GM03348 (cell line): ENCODE results near the gene SLC8A1.

Experiments used
- DNase-seq: peaks from one replicate; pipeline ENCODE4 v3.0.0; 2012; ENCODE audit warnings: low spot score

SLC8A1 gene

DNA sequence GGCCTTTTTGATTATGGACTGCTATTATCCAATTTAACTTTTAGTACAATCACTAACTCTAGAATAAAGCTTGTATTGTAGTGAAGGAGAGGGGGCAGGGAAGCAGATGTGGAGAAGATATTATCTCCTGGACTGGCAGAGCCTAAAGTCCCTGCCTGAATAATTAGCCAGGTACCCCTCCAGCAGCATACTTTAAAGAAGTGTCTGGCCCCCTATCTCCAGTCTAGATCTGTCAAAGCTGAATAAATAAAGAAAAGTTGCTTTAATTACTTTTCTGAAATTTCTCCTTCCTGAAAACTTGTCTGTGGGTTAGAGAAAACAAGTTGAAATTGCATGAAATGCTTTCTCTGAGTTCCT lies 258.2 kb downstream of the SLC8A1 start:
- DNase-seq, result no peak

- DNase-seq, result no peak
Measured at GRCh38 chr2:40192864-40193669, 258.8 kb downstream of the SLC8A1 start.

- DNase-seq, result no peak
Measured at GRCh38 chr2:40190457-40190856, 261.4 kb downstream of the SLC8A1 start.

GRCh38 chr2:40189881-40190280 lies 262.0 kb downstream of the SLC8A1 start:
- no peak for DNase-seq

- no peak for DNase-seq
Measured at GRCh38 chr2:40187054-40187453, 264.8 kb downstream of the SLC8A1 start.

DNA sequence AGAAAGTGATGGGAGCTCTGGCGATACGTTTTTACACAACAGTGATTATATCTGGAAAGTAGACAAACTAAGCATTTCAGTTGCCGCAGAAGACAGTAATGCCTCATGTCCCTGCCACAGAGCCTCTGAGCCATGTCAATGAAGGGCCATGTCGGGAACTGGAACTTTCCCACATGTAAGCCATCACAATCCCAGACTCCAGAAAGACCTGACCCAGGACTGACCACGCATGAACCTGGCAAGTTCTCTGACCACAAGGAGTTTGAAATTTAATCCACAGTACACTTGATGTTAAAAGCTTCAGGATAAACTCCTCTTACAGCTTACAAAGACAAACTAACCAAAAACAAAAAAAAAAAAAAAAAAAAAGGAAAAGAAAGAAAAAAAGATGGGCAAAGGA lies 267.3 kb downstream of the SLC8A1 start:
- no peak for DNase-seq

DNA sequence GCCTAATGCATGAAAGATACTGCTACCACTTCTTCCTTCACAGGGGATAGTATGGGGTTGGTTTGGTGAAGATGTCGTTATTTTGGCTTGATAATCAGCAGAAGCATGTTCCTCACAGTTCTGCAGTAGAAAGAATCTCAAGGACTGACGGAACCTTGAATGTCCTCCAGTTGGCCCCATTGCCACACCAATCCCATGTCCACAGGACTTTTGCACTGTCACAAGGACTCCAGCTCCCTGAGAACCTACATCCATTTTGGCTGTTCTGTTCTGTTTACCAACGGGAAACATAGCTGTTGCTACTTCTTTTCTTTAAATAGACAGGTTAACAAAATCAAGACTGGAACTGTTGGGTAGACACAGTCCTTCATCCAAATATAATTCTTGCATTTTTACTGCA lies 270.0 kb downstream of the SLC8A1 start:
- DNase-seq, result no peak

DNA sequence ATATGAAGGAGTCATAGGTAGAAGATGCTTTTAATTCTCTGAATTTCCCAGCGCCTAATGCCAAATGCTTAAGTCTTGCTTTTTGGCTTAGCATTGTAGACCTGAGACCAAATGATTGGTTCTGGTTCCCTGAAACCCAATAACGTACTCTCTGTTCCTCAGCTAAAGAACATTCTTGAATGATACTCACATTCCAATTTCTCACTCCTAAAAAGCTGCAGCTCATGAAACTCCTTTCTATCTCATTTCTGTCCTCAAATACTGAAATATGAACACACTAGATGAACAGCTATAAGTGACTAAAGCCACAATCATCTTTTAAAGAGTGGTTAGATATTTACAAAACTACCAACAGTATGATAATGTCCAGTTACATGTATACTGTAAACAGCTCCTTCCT lies 272.1 kb downstream of the SLC8A1 start:
- no peak for DNase-seq

- no peak for DNase-seq
Measured at GRCh38 chr2:40178971-40179370, 272.9 kb downstream of the SLC8A1 start.

DNA sequence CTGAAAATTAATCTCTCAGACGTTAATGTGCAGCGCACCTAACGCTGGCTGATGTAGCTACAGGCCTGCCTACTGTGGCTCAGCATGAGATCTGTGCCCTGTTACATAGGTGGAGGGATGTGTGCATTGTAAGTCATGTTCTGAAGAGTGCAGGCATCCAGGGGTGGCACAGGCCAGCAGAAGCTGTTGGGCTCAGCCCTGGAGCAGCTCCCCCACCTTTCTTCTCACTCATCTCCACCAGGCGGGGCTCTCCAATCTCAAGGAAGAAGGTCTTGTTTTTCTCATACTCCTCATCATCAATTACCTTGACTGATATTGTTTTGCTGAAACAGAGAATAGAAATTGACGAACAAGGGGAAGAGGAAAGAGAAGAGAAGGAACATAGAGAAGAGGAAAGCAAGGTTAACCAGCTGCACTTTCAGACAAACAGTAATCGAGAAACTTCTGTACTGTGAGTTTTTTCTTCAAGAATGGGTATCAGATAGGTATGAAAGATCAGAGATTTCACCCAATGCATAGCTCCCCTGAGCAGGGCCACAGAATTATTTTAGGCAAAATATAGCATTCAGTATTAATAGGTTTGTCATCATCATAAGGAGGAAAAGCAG lies 273.6 kb downstream of the SLC8A1 start:
- no peak for DNase-seq

DNA sequence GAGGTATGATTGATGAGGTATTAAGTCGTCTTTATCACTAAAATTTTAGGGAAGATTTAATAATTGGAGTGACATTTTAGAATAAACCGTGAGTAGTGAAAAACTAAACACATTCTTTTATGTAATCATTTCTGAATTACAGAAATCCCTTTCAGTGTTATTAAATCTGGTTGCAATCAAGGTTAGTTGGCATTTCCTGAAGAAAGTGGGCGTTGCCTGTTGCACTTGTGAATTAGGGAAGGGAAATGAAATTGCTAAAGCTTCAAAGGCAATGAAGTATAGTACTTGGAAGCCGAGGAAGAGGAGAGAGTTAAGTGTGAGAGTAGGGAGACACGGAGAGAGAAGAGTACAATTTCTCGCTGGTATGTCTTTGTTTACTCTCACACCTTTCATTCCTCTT lies 274.5 kb downstream of the SLC8A1 start:
- peak; percentile 20 for DNase-seq

- DNase-seq, result peak; percentile 10
Measured at GRCh38 chr2:40173276-40173675, 278.6 kb downstream of the SLC8A1 start.

- no peak for DNase-seq
Measured at GRCh38 chr2:40169856-40170255, 282.0 kb downstream of the SLC8A1 start.

GRCh38 chr2:40169430-40169829 lies 282.5 kb downstream of the SLC8A1 start:
- DNase-seq, result no peak

GRCh38 chr2:40168546-40168945 lies 283.3 kb downstream of the SLC8A1 start:
- peak; percentile 19 for DNase-seq

DNA sequence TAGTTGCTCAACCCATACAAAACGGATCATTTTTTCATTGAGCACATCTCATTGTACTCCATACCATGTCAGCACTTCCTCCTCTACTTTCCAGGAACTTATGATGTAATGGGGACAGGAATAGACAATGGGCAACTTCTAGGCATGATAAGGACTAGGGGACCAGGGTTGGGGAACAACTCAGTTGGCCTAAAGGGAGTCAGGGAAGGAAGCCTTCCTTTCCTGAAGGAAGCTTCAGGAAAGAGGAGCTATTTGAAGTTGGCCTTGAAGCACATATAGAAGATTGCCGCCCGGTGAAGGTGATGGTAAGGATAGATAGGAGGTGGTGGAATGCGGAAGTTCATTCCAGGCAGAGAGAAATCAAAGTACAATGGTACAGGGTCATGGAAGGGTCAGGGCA lies 283.9 kb downstream of the SLC8A1 start:
- no peak for DNase-seq

DNA sequence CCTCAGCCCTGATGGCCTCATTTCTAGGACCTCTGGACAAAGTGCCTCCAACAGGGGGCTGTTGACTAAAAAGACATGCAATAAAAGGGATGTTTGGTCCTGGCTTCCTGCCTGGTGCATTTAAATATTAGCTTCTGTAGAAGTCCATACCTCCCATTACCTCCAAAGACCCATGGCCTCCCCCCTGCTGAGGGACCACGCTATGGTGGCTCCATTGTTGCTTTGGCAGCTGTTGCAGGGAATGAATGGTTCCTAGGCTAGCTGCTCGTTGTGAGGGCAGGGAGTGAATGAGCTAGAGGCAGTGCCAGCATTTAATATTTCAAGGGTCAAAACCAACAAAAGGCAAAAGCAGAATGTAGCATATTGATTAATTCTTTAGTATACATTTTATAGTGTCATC lies 285.9 kb downstream of the SLC8A1 start:
- no peak for DNase-seq

DNA sequence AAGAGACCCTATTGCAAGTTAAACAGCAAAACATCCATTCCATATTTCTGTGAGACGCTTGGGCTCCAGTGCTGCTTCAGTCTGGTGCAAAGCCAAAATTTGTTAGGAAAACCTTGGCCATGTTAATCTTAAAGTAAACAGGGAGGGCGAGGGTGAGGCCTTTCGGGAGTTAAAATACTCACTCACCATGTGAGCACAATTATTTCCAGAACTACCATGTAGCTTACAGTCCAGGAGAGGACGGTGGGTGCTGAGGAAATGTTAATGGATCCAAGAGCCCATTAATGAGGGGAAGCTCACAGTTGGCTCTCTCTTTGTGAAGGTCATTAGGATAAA lies 286.4 kb downstream of the SLC8A1 start:
- no peak for DNase-seq

GRCh38 chr2:40164736-40165508 lies 287.0 kb downstream of the SLC8A1 start:
- DNase-seq, result no peak

DNA sequence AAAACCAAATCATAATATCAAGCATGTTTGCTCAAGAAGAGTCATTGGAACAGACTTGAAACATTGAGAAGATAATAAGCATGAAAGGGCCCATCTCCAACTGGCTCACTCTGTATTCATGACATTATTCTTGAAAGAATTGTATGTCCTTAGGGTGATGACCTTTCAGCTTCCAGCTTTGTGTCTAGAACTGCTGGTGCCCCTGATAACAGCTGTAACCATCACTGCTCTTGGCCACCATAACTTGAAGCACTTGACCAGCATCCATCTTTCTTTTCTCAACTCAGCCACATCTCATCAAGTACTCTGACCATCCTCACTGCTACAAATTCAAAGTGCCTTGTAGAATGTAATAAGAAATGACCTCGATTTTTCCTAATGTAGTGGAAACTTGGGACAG lies 289.9 kb downstream of the SLC8A1 start:
- no peak for DNase-seq

GRCh38 chr2:40160751-40161218 lies 291.1 kb downstream of the SLC8A1 start:
- DNase-seq, result no peak

- no peak for DNase-seq
Measured at GRCh38 chr2:40159333-40159732, 292.6 kb downstream of the SLC8A1 start.

GRCh38 chr2:40158781-40159180 lies 293.1 kb downstream of the SLC8A1 start:
- DNase-seq, result no peak
